MM.1S (cell line): ENCODE measurements around the gene BRPF3.

Experiments
- EZH2 ChIP-seq: fragments of 300-600 bp; sonication (generic); optimal IDR thresholded peaks from 2 replicates; pipeline ENCODE3; 2017; ENCODE audit warnings: low read depth, mild to moderate bottlenecking, antibody characterized with exemption, low read length, mixed read lengths
- EZH2phosphoT487 ChIP-seq: fragments of 300-600 bp; sonication (generic); IDR thresholded peaks from 2 replicates; pipeline ENCODE4 v1.6.1; 2018; ENCODE audit warnings: antibody characterized with exemption, low read length
- TF ChIP-seq, protein P1 (sequence below): fragments of 300-600 bp; sonication (generic); IDR thresholded peaks from 2 replicates; pipeline ENCODE4 v1.5.1; 2016; ENCODE audit warnings: antibody characterized with exemption, low read length, mixed read lengths

DNA sequence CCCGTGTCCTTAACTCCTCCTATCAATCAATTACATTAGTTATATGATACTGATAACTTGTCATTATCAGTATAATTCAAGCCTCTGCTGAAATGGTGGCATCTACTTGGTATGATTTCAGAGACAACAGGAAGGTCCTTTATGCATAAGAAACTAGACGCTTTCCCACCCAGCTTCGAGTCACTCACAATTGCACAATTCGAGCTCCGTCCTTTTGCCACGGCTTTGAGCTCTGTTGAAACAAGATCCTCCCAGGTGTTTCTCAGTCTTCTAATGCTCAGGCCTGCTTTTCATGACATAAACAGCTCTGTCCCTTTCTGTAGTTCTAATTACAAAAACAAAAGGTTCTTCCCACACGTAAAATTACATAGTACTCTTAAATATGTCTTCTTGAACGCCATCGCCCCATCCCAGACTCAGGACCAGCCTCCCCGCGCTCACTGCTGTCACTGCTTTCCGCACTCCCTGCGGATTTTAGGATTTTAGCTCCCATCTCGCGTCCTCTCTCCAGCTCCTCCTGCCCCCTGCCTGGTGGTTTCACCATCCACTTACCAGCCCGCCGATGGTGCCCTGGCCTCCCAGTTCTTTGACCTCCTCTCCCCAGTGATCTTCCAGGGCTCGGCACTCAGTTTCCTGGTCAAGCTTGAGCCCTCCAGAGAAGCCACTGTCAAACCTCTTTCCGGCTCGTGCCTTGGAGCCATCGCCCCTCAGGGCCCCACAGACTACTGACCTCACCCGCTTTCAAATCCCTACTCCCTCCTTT lies 50.1 kb downstream of the BRPF3 start:
- TF ChIP-seq, protein P1, sequence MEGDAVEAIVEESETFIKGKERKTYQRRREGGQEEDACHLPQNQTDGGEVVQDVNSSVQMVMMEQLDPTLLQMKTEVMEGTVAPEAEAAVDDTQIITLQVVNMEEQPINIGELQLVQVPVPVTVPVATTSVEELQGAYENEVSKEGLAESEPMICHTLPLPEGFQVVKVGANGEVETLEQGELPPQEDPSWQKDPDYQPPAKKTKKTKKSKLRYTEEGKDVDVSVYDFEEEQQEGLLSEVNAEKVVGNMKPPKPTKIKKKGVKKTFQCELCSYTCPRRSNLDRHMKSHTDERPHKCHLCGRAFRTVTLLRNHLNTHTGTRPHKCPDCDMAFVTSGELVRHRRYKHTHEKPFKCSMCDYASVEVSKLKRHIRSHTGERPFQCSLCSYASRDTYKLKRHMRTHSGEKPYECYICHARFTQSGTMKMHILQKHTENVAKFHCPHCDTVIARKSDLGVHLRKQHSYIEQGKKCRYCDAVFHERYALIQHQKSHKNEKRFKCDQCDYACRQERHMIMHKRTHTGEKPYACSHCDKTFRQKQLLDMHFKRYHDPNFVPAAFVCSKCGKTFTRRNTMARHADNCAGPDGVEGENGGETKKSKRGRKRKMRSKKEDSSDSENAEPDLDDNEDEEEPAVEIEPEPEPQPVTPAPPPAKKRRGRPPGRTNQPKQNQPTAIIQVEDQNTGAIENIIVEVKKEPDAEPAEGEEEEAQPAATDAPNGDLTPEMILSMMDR, result no peak
- TF ChIP-seq EZH2, result no peak
- no peak for TF ChIP-seq EZH2phosphoT487
